ENCODE data around the gene SMG5.

The SMG5 gene

GRCh38 chr1:156204686-156205085, 77.9 kb downstream of the SMG5 start:
- no peak for DNase-seq (ENCODE audit: extremely low read depth, insufficient read length)
- peaks cover 17% of the 10 kb centered on the region for H3K36me3 ChIP-seq (ENCODE audit: control insufficient read depth, insufficient read depth, low read length)
- no peaks in the 10 kb centered on the region for H3K27me3 ChIP-seq (replicated peaks; ENCODE audit: control insufficient read depth, insufficient read depth, low read length)
- TF ChIP-seq CTCF (IDR thresholded peaks at IDR 0.05; ENCODE audit: insufficient read depth, low read length, poor library complexity, severe bottlenecking), result no peak
- H3K4me3 ChIP-seq (replicated peaks; ENCODE audit: low read depth, low read length), result no peak overlapping the region

- Histone ChIP-seq H3K27me3 (replicated peaks; ENCODE audit: control insufficient read depth, insufficient read depth, low read length) (no peaks in the 10 kb centered on the region), H3K4me3 (replicated peaks; ENCODE audit: low read depth, low read length) (no peak overlapping the region), H3K36me3 (ENCODE audit: control insufficient read depth, insufficient read depth, low read length) (peaks cover 16% of the 10 kb centered on the region)
- TF ChIP-seq CTCF (IDR thresholded peaks at IDR 0.05; ENCODE audit: insufficient read depth, low read length, poor library complexity, severe bottlenecking), result no peak
- DNase-seq (ENCODE audit: extremely low read depth, insufficient read length), result no peak
These were observed 79.3 kb downstream of the SMG5 start for GRCh38 chr1:156203331-156203730.

- H3K27me3 ChIP-seq (replicated peaks; ENCODE audit: control insufficient read depth, insufficient read depth, low read length), result no peaks in the 10 kb centered on the region
These were observed 82.6 kb downstream of the SMG5 start for GRCh38 chr1:156200044-156200443.

More at GRCh38 chr1:156200044-156200443, 82.6 kb downstream of the SMG5 start:
- no peak for TF ChIP-seq CTCF (IDR thresholded peaks at IDR 0.05; ENCODE audit: insufficient read depth, low read length, poor library complexity, severe bottlenecking)
- Histone ChIP-seq H3K36me3 (ENCODE audit: control insufficient read depth, insufficient read depth, low read length) (peaks cover 19% of the 10 kb centered on the region), H3K4me3 (replicated peaks; ENCODE audit: low read depth, low read length) (no peak overlapping the region)
- DNase-seq (ENCODE audit: extremely low read depth, insufficient read length), result no peak
